ENCODE results near the gene MOB3B. TPM values are rescaled to one million over a fixed set of nuclear protein-coding genes. Genes with fewer than 3 reads are reported as not detected.

The MOB3B gene
- total RNA-seq, 1 donor: under 0.01 TPM

- no peaks in the 10 kb centered on the region for H4K20me1 ChIP-seq (ENCODE audit: insufficient read depth, low read length)
- no peaks in the 10 kb centered on the region for H3K4me1 ChIP-seq (ENCODE audit: insufficient read depth, low read length)
- H3K27me3 ChIP-seq (ENCODE audit: insufficient read depth, low read length): no peaks in the 10 kb centered on the region
- no peak overlapping the region for H3K4me2 ChIP-seq (ENCODE audit: insufficient read depth, low read length)
- H3K9me3 ChIP-seq (ENCODE audit: low read depth, low read length): no peaks in the 10 kb centered on the region
- H3K4me3 ChIP-seq (ENCODE audit: insufficient read depth, low read length): no peak overlapping the region
- H3K36me3 ChIP-seq (ENCODE audit: insufficient read depth, low read length): no peaks in the 10 kb centered on the region
- TF ChIP-seq CTCF (IDR thresholded peaks at IDR 0.05; ENCODE audit: extremely low read depth, low read depth, low read length): no peak
- no peak overlapping the region for H2AFZ ChIP-seq (ENCODE audit: low read length)
- DNase-seq (ENCODE audit: insufficient read length, low spot score, missing footprints): no peak
- no peaks in the 10 kb centered on the region for H3K79me2 ChIP-seq (ENCODE audit: insufficient read depth, low read length)
- no peak overlapping the region for H3K27ac ChIP-seq (ENCODE audit: low read depth, low read length)
Observed at GRCh38 chr9:27358007-27358406, 171.6 kb downstream of the MOB3B start.

DNA sequence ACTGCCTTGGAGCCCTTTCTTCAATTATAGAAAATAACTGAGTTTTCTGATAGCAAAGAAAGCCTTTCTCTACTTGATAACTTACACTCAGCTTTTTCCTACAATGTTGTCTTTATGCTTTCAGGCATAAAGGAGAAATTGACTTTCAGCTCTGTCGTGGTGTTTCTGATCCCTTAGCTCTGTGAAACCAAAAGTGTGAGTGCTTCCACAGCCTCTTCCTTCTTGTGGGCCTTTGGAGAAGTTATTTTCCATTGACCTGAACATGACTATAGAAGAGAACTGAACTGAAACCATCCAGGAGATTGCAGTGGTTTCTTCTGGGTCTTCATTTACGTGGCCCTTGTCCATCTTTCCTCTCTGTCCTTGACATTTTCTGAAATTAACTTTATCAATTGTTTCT lies 173.2 kb downstream of the MOB3B start:
- Histone ChIP-seq H3K4me2 (ENCODE audit: insufficient read depth, low read length) (no peak overlapping the region), H3K27me3 (ENCODE audit: insufficient read depth, low read length) (no peaks in the 10 kb centered on the region), H2AFZ (ENCODE audit: low read length) (no peak overlapping the region), H3K79me2 (ENCODE audit: insufficient read depth, low read length) (no peaks in the 10 kb centered on the region), H3K9me3 (ENCODE audit: low read depth, low read length) (no peaks in the 10 kb centered on the region), H3K4me1 (ENCODE audit: insufficient read depth, low read length) (no peaks in the 10 kb centered on the region), H4K20me1 (ENCODE audit: insufficient read depth, low read length) (no peaks in the 10 kb centered on the region), H3K27ac (ENCODE audit: low read depth, low read length) (no peak overlapping the region), H3K36me3 (ENCODE audit: insufficient read depth, low read length) (no peaks in the 10 kb centered on the region), H3K4me3 (ENCODE audit: insufficient read depth, low read length) (no peak overlapping the region)
- DNase-seq (ENCODE audit: insufficient read length, low spot score, missing footprints): no peak
- TF ChIP-seq CTCF (IDR thresholded peaks at IDR 0.05; ENCODE audit: extremely low read depth, low read depth, low read length): no peak

DNA sequence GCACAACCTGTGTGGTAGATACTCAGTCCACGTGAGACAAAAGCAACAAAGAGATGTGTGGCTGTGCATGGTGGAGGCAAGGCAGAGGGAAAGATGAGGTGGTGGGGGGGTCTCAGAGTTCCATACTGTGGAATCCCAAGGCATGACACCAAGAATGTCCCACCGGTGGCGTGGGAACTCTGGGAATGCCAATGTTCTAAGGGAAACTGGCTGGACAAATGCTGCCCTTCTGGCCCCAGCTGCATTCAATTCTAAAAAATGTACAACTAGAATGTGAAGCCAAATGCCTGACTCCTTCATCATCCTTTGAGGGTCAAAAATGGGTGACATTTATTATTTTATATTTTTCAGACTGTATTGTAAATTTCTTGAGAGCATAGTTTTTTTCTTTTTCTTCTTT lies 174.4 kb downstream of the MOB3B start:
- no peaks in the 10 kb centered on the region for H3K9me3 ChIP-seq (ENCODE audit: low read depth, low read length)
- TF ChIP-seq CTCF (IDR thresholded peaks at IDR 0.05; ENCODE audit: extremely low read depth, low read depth, low read length): no peak
- H2AFZ ChIP-seq (ENCODE audit: low read length): no peak overlapping the region
- H3K4me2 ChIP-seq (ENCODE audit: insufficient read depth, low read length): no peak overlapping the region
- H3K79me2 ChIP-seq (ENCODE audit: insufficient read depth, low read length): no peaks in the 10 kb centered on the region
- no peaks in the 10 kb centered on the region for H3K4me1 ChIP-seq (ENCODE audit: insufficient read depth, low read length)
- no peaks in the 10 kb centered on the region for H4K20me1 ChIP-seq (ENCODE audit: insufficient read depth, low read length)
- no peak overlapping the region for H3K4me3 ChIP-seq (ENCODE audit: insufficient read depth, low read length)
- DNase-seq (ENCODE audit: insufficient read length, low spot score, missing footprints): no peak
- no peak overlapping the region for H3K27ac ChIP-seq (ENCODE audit: low read depth, low read length)
- no peaks in the 10 kb centered on the region for H3K36me3 ChIP-seq (ENCODE audit: insufficient read depth, low read length)
- H3K27me3 ChIP-seq (ENCODE audit: insufficient read depth, low read length): no peaks in the 10 kb centered on the region

- H3K36me3 ChIP-seq (ENCODE audit: insufficient read depth, low read length): no peaks in the 10 kb centered on the region
- H3K9me3 ChIP-seq (ENCODE audit: low read depth, low read length): no peaks in the 10 kb centered on the region
- no peaks in the 10 kb centered on the region for H3K79me2 ChIP-seq (ENCODE audit: insufficient read depth, low read length)
- no peak overlapping the region for H3K27ac ChIP-seq (ENCODE audit: low read depth, low read length)
- no peak for TF ChIP-seq CTCF (IDR thresholded peaks at IDR 0.05; ENCODE audit: extremely low read depth, low read depth, low read length)
- H3K27me3 ChIP-seq (ENCODE audit: insufficient read depth, low read length): no peaks in the 10 kb centered on the region
- no peak overlapping the region for H3K4me2 ChIP-seq (ENCODE audit: insufficient read depth, low read length)
- H3K4me3 ChIP-seq (ENCODE audit: insufficient read depth, low read length): no peak overlapping the region
- H4K20me1 ChIP-seq (ENCODE audit: insufficient read depth, low read length): no peaks in the 10 kb centered on the region
- no peak for DNase-seq (ENCODE audit: insufficient read length, low spot score, missing footprints)
- H3K4me1 ChIP-seq (ENCODE audit: insufficient read depth, low read length): no peaks in the 10 kb centered on the region
- H2AFZ ChIP-seq (ENCODE audit: low read length): no peak overlapping the region
Observed at GRCh38 chr9:27353474-27354229, 176.0 kb downstream of the MOB3B start.

Data from osteoblast (primary cell).